GM13976 (cell line): ENCODE data around the gene INTS14.
A peak's percentile ranks its signal among the peaks of the same experiment; 100 is the strongest.

Experiments
- DNase-seq: peaks from one replicate; pipeline ENCODE4 v3.0.0; 2012; ENCODE audit warnings: low spot score
- CTCF ChIP-seq: IDR thresholded peaks from 2 replicates; pipeline ENCODE4 v1.5.1; 2012; ENCODE audit warnings: borderline replicate concordance, mild to moderate bottlenecking; ENCODE audit not compliant: insufficient read depth; ENCODE audit errors: extremely low read depth, missing control alignments, control extremely low read depth
- in situ Hi-C: fragments of 300-500 bp; cut with MboI; formaldehyde crosslinking; loops from one replicate; pipeline ENCODE4 v1.12.0; 2022; ENCODE audit warnings: low sequenced_read_pairs, mixed read lengths, inconsistent platforms; ENCODE audit not compliant: unreplicated experiment

Gene INTS14

GRCh38 chr15:65547841-65548240, 63.1 kb downstream of the INTS14 start:
- in situ Hi-C loops = no loop called here
- DNase-seq = no peak
- TF ChIP-seq CTCF = no peak

- DNase-seq = no peak
- in situ Hi-C loops = no loop called here
- no peak for TF ChIP-seq CTCF
These were observed 69.6 kb downstream of the INTS14 start for GRCh38 chr15:65541231-65541820.

- in situ Hi-C loops = no loop called here
These were observed 70.6 kb downstream of the INTS14 start for GRCh38 chr15:65540314-65540713.

DNA sequence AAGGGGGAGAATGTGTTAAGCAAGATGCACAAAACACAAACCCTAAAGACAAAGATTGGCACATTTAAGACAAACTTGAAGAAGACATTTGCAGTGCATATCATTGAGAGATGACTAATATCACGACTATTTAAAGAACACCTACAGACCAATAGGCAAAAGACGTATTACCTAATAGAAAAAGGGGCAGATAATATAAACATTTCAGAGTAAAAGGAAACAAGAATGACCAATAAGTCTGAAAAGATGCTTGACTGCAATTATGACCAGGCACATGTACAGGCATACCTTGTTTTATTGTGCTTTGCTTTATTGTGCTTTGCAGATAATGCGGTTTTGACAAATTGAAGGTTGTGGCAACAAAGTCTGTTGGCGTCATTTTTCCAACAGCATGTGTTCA, 75.7 kb downstream of the INTS14 start:
- DNase-seq = peak; percentile 36
- no peak for TF ChIP-seq CTCF
- in situ Hi-C loops = no loop called here

More at GRCh38 chr15:65540314-65540713, 70.6 kb downstream of the INTS14 start:
- DNase-seq = no peak
- TF ChIP-seq CTCF = no peak

DNA sequence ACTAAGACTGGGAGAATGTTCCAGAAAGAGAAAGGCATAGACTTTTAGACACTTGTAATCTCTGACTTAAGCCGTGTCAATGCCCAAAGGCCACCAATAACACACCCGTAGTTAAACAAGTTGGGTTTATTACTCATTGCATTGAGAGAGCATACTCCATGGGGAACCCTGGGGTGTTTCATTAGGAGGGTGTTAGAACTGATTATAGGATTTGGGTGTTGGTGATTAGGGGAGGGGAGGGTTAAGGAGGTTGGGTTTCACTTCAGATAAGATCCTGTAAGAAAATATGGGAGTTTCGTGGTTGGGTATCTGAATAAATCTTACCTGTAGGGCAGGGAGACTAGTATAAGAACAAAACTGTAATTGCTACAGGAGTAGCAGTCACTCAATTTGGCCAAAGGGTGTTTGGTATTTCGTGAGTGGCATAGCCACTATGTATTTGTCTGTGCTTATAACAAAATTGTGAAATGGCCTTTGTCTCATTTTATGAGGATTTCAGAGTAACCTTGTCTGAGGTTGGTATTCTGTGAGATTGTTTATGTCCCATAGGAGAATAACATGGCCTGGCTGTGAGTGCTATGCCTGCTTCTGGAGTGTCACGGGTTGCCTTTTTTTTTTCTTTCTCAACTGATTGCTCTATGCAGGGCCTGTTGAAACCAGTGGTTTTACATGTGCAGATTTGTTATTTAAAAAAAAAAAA, 77.7 kb downstream of the INTS14 start:
- TF ChIP-seq CTCF = no peak
- DNase-seq = no peak
- in situ Hi-C loops = no loop called here

DNA sequence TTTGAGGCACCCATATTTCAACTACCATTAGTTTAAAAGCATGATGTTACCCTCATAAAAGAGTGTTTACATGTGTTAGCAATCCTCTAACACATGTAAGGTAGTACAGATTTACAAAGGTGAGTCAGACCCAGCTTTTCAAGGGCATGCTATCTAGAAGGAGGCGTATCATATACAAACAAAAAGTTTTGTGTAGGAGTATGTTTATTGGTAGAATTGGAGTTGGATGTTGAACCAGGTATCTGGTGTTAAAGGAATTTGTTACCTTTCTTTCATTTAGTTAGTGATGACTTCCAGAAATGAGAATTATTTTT, 78.2 kb downstream of the INTS14 start:
- DNase-seq = no peak
- in situ Hi-C loops = no loop called here
- no peak for TF ChIP-seq CTCF
